Caco-2 (cell line): ENCODE data around the gene SYCP2. TPM values are rescaled to one million over a fixed set of nuclear protein-coding genes. Genes with fewer than 3 reads are reported as not detected.
"Not testable (repeated sequence)": the region's sequence is repeated elsewhere in the genome, so short reads cannot be mapped to it uniquely, and the experiment has no call there.

ENCODE experiments used
- BruUV-seq: library from RNA; stranded (reverse); fragments of 400-500 nt; replicated peaks from 2 replicates; lab custom pipeline; 2021; lab: Mats Ljungman, UMichigan
- CTCF ChIA-PET: fragments of 300-600 bp; sonication (Branson Sonifier 250); formaldehyde crosslinking; loops from one replicate; lab custom pipeline; 2022; ENCODE audit warnings: antibody characterized with exemption; lab: Charles Lee
- POLR2A ChIA-PET: fragments of 300-600 bp; sonication (Branson Sonifier 250); formaldehyde crosslinking; loops from one replicate; lab custom pipeline; 2022; ENCODE audit warnings: antibody characterized with exemption; lab: Charles Lee
- DNase-seq, 2 experiments: peaks; one replicate each; pipeline versions ENCODE4 v3.0.0 to v3.0.0-alpha.2; 2020 to 2022
- H3K27me3 ChIP-seq: replicated peaks from 2 replicates; pipeline ENCODE4 v1.6.0; 2011; ENCODE audit warnings: low read length; ENCODE audit not compliant: control insufficient read depth, insufficient read depth
- H3K36me3 ChIP-seq: 2 replicates; pipeline ENCODE4 v1.5.1; 2011; ENCODE audit warnings: low read length; ENCODE audit not compliant: control insufficient read depth, insufficient read depth
- H3K4me1 ChIP-seq: fragments of 250-450 bp; sonication (Bioruptor Pico); 2 replicates; pipeline ENCODE4 v1.5.1; 2020; ENCODE audit warnings: mild to moderate bottlenecking
- H3K4me3 ChIP-seq: 2 replicates; pipeline ENCODE4 v1.5.1; 2011; ENCODE audit warnings: low read depth, mild to moderate bottlenecking, control low read depth, low read length
- H3K9me3 ChIP-seq: fragments of 250-450 bp; sonication (Bioruptor Pico); 2 replicates; pipeline ENCODE4 v1.5.1; 2020; ENCODE audit warnings: mild to moderate bottlenecking, moderate library complexity
- H3K27ac Mint-ChIP-seq: one replicate; pipeline ENCODE4 v1.8.0; 2022; ENCODE audit warnings: mixed read lengths; ENCODE audit not compliant: unreplicated experiment
- H3K27me3 Mint-ChIP-seq: one replicate; pipeline ENCODE4 v1.8.0; 2022; ENCODE audit warnings: mixed read lengths; ENCODE audit not compliant: insufficient read depth, unreplicated experiment
- H3K36me3 Mint-ChIP-seq: one replicate; pipeline ENCODE4 v1.8.0; 2022; ENCODE audit warnings: mild to moderate bottlenecking, mixed read lengths; ENCODE audit not compliant: insufficient read depth, unreplicated experiment
- H3K4me1 Mint-ChIP-seq: one replicate; pipeline ENCODE4 v1.8.0; 2022; ENCODE audit warnings: low read depth, mixed read lengths; ENCODE audit not compliant: unreplicated experiment
- H3K4me3 Mint-ChIP-seq: one replicate; pipeline ENCODE4 v1.8.0; 2022; ENCODE audit warnings: mild to moderate bottlenecking, moderate library complexity, mixed read lengths; ENCODE audit not compliant: unreplicated experiment
- H3K9me3 Mint-ChIP-seq: one replicate; pipeline ENCODE4 v1.8.0; 2022; ENCODE audit warnings: mixed read lengths; ENCODE audit not compliant: unreplicated experiment
- intact Hi-C: fragments of 100-400 bp; cut with micrococcal nuclease; formaldehyde crosslinking; loops from one replicate; pipeline ENCODE4 v1.10.0; 2022; ENCODE audit not compliant: unreplicated experiment
- total RNA-seq: library from RNA; stranded (reverse); gene quantifications from 2 replicates; pipeline ENCODE4 v1.2.3, GENCODE V29; 2022
- TF ChIP-seq, protein P1 (sequence below), 2 experiments: fragments of 200-600 bp in 1 of 2; IDR thresholded peaks; 1 replicate in 1 of 2; 2 replicates in 1 of 2; pipeline versions ENCODE4 v1.5.1 to v1.8.0; 2011 to 2022; ENCODE audit warnings: antibody characterized with exemption in 1 of 2, control low read depth in 1 of 2, inconsistent platforms in 1 of 2, low read depth in 1 of 2, low read length in 1 of 2, mild to moderate bottlenecking in 1 of 2, moderate library complexity in 1 of 2; ENCODE audit not compliant: insufficient read depth in 1 of 2, severe bottlenecking in 1 of 2, unreplicated experiment in 1 of 2

Gene SYCP2
- total RNA-seq, 1 experiment from 2014 or later, result 68.7 TPM

DNA sequence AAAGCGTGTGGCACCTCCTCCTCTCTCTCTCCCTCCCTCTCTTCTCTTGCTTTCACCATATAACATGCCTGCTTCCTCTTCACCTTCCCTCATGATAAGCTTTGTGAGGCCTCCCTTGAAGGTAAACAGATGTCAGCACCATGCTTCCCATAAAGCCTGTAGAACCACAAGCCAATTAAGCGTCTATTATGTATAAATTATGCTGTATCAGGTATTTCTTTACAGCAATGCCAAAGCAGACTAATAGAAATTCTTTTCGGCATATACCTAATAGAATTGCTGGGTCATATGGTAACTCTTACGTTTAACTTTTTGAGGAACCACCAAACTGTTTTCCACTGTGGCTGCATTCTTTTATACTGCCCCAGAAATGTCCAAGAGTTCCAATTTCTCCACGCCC is 75.0 kb downstream of the SYCP2 start:
- ChIA-PET POLR2A (no interaction called here), CTCF (no interaction called here)
- peaks cover 17% of the 10 kb centered on the region for H3K9me3 Mint-ChIP-seq
- BruUV-seq, result no TSS peak
- H3K4me1 Mint-ChIP-seq, result peaks cover 17% of the 10 kb centered on the region
- DNase-seq, result no peak
- Histone ChIP-seq H3K4me1 (peaks cover 16% of the 10 kb centered on the region), H3K9me3 (peaks cover 17% of the 10 kb centered on the region), H3K27me3 (no peaks in the 10 kb centered on the region), H3K36me3 (peaks cover 4% of the 10 kb centered on the region), H3K4me3 (no peak overlapping the region)
- no peak overlapping the region for H3K4me3 Mint-ChIP-seq
- H3K27me3 Mint-ChIP-seq, result peaks cover 3% of the 10 kb centered on the region
- TF ChIP-seq, protein P1, sequence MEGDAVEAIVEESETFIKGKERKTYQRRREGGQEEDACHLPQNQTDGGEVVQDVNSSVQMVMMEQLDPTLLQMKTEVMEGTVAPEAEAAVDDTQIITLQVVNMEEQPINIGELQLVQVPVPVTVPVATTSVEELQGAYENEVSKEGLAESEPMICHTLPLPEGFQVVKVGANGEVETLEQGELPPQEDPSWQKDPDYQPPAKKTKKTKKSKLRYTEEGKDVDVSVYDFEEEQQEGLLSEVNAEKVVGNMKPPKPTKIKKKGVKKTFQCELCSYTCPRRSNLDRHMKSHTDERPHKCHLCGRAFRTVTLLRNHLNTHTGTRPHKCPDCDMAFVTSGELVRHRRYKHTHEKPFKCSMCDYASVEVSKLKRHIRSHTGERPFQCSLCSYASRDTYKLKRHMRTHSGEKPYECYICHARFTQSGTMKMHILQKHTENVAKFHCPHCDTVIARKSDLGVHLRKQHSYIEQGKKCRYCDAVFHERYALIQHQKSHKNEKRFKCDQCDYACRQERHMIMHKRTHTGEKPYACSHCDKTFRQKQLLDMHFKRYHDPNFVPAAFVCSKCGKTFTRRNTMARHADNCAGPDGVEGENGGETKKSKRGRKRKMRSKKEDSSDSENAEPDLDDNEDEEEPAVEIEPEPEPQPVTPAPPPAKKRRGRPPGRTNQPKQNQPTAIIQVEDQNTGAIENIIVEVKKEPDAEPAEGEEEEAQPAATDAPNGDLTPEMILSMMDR (IDR thresholded peaks at IDR 0.05; ENCODE audit: insufficient read depth in 1 of 2, low read depth in 1 of 2, low read length in 1 of 2, severe bottlenecking in 1 of 2, unreplicated experiment in 1 of 2), result no peak
- peaks cover 51% of the 10 kb centered on the region for H3K36me3 Mint-ChIP-seq
- H3K27ac Mint-ChIP-seq, result peak overlapping the region; percentile 25
- intact Hi-C loops, result no loop called here

DNA sequence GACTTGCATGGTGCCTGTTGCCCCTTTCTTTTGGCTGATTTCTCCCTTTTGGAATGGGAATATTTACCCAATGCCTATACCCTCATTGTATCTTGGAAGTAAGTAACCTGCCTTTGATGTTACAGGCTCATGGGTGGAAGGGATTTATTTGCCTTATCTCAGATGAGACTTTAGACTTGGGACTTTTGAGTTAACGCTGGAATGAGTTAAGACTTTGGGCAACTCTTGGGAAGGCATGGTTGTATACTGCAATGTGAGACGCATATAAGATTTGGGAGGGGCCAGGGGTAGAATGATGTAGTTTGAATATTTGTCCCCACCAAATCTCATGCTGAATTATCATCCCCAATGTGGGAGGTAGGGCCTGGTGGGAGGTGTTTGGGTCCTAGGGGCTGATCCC is 75.5 kb downstream of the SYCP2 start:
- POLR2A ChIA-PET, result no interaction called here

DNA sequence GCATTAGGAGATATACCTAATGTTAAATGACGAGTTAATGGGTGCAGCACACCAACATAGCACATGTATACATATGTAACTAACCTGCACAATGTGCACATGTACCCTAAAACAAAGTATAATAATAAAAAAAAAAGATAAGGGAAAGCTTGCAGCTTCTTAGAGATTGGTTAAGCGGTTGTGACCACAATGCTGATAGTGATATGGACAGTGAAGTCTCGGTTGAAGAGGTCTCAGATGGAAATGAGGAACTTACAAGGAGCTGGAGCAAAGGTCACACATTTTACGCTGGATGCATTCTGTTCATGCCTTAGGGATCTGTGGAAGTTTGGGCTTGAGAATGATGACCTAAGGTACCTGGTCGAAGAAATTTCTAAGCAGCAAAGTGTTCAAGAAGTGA is 76.5 kb downstream of the SYCP2 start:
- H3K36me3 ChIP-seq, POLR2A ChIA-PET, H3K27me3 Mint-ChIP-seq, DNase-seq, H3K27ac Mint-ChIP-seq, H3K4me3 Mint-ChIP-seq, CTCF ChIA-PET, H3K4me3 ChIP-seq, H3K27me3 ChIP-seq, intact Hi-C loops, BruUV-seq: not testable (repeated sequence)
- Mint-ChIP-seq H3K36me3 (peaks cover 59% of the 10 kb centered on the region), H3K9me3 (peaks cover 17% of the 10 kb centered on the region), H3K4me1 (peaks cover 17% of the 10 kb centered on the region)
- H3K9me3 ChIP-seq, result peaks cover 17% of the 10 kb centered on the region
- H3K4me1 ChIP-seq, result peaks cover 16% of the 10 kb centered on the region

More for the DNA sequence above, 75.5 kb downstream of the SYCP2 start:
- peaks cover 3% of the 10 kb centered on the region for H3K27me3 Mint-ChIP-seq
- BruUV-seq, result no TSS peak
- TF ChIP-seq, protein P1 (IDR thresholded peaks at IDR 0.05; ENCODE audit: insufficient read depth in 1 of 2, low read depth in 1 of 2, low read length in 1 of 2, severe bottlenecking in 1 of 2, unreplicated experiment in 1 of 2), result no peak
- no peak overlapping the region for H3K4me3 Mint-ChIP-seq
- H3K27ac Mint-ChIP-seq, result peak overlapping the region; percentile 25
- peaks cover 17% of the 10 kb centered on the region for H3K9me3 ChIP-seq
- peaks cover 16% of the 10 kb centered on the region for H3K4me1 ChIP-seq
- no peaks in the 10 kb centered on the region for H3K27me3 ChIP-seq
- intact Hi-C loops, result no loop called here
- H3K36me3 Mint-ChIP-seq, result peaks cover 56% of the 10 kb centered on the region
- peaks cover 4% of the 10 kb centered on the region for H3K36me3 ChIP-seq
- peak in 1 of 2 experiments; percentile 36 for DNase-seq
- peaks cover 17% of the 10 kb centered on the region for H3K9me3 Mint-ChIP-seq
- CTCF ChIA-PET, result no interaction called here
- H3K4me1 Mint-ChIP-seq, result peaks cover 17% of the 10 kb centered on the region
- no peak overlapping the region for H3K4me3 ChIP-seq

DNA sequence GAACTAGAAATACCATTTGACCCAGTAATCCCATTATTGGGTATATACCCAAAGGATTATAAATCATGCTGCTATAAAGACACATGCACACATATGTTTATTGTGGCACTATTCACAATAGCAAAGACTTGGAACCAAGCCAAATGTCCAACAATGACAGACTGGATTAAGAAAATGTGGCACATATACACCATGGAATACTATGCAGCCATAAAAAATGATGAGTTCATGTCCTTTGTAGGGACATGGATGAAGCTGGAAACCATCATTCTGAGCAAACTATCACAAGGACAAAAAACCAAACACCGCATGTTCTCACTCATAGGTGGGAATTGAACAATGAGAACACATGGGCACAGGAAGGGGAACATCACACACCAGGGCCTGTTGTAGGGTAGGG is 76.9 kb downstream of the SYCP2 start:
- H3K4me3 ChIP-seq, H3K27me3 Mint-ChIP-seq, H3K4me3 Mint-ChIP-seq, intact Hi-C loops, H3K36me3 ChIP-seq, DNase-seq, CTCF ChIA-PET, H3K27me3 ChIP-seq, H3K27ac Mint-ChIP-seq, BruUV-seq, POLR2A ChIA-PET: not testable (repeated sequence)
- Mint-ChIP-seq H3K4me1 (peaks cover 17% of the 10 kb centered on the region), H3K36me3 (peaks cover 55% of the 10 kb centered on the region), H3K9me3 (peaks cover 17% of the 10 kb centered on the region)
- peaks cover 17% of the 10 kb centered on the region for H3K9me3 ChIP-seq
- H3K4me1 ChIP-seq, result peaks cover 16% of the 10 kb centered on the region
